ENCODE measurements around the gene TNS2. TPM values are rescaled to one million over a fixed set of nuclear protein-coding genes. Genes with fewer than 3 reads are reported as not detected.
A peak's percentile ranks its signal among the peaks of the same experiment; 100 is the strongest.
"Not testable (repeated sequence)": the region's sequence is repeated elsewhere in the genome, so short reads cannot be mapped to it uniquely, and the experiment has no call there.

TNS2 gene, protein sequence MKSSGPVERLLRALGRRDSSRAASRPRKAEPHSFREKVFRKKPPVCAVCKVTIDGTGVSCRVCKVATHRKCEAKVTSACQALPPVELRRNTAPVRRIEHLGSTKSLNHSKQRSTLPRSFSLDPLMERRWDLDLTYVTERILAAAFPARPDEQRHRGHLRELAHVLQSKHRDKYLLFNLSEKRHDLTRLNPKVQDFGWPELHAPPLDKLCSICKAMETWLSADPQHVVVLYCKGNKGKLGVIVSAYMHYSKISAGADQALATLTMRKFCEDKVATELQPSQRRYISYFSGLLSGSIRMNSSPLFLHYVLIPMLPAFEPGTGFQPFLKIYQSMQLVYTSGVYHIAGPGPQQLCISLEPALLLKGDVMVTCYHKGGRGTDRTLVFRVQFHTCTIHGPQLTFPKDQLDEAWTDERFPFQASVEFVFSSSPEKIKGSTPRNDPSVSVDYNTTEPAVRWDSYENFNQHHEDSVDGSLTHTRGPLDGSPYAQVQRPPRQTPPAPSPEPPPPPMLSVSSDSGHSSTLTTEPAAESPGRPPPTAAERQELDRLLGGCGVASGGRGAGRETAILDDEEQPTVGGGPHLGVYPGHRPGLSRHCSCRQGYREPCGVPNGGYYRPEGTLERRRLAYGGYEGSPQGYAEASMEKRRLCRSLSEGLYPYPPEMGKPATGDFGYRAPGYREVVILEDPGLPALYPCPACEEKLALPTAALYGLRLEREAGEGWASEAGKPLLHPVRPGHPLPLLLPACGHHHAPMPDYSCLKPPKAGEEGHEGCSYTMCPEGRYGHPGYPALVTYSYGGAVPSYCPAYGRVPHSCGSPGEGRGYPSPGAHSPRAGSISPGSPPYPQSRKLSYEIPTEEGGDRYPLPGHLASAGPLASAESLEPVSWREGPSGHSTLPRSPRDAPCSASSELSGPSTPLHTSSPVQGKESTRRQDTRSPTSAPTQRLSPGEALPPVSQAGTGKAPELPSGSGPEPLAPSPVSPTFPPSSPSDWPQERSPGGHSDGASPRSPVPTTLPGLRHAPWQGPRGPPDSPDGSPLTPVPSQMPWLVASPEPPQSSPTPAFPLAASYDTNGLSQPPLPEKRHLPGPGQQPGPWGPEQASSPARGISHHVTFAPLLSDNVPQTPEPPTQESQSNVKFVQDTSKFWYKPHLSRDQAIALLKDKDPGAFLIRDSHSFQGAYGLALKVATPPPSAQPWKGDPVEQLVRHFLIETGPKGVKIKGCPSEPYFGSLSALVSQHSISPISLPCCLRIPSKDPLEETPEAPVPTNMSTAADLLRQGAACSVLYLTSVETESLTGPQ (N-terminal part only)
- 1 to 10 TPM; 1.2 to 2.1 TPM for total RNA-seq

DNA sequence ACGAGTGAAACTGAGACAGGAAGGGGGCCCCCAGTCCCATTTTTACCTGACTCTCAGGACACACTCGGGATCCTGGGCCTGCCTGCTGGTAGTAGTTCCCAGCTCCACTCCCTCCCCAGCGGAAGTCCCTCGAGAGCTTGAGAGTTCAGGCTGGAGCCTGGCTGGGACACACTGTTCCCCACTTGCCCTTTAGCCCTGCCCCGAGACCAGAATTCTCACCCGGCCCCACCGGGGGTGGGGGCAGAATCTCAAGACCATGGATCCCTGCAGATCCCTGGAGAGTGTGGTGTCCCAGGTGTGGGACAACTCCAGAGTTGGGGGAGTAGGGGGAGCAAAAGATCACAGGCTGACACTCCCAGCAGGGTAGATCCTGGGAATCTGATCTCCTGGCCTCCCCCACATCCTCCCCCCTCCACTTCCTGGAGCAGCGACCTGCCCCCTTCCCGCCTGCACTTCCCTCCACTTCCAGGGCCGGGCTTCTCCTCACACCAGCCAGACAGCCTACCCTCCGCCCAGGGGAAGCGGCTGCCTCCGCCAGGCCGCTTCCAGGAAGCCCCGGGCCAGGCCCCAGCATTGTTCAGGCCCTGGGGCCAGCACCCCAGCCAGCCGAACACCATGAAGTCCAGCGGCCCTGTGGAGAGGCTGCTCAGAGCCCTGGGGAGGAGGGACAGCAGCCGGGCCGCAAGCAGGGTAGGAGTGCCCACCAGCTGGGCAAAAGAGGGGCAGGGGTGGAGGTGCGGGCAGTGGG, at the start of gene TNS2:
TNS2 (plus strand) TSS at position 495 of the 748 bp plus-strand sequence; CDS start at position 616, 121 bp downstream.
- no peaks in the 10 kb centered on the region for H3K9me3 Mint-ChIP-seq
- H3K36me3 Mint-ChIP-seq = no peaks in the 10 kb centered on the region
- ATAC-seq (no peak), DNase-seq (ENCODE audit: low spot score in 2 of 2) (no peak)
- H3K27ac Mint-ChIP-seq = no peak within 1 kb of the TSS

GRCh38 chr12:53004178-53004577, 45.7 kb upstream of the TNS2 start:
- ATAC-seq (no peak), DNase-seq (ENCODE audit: low spot score in 2 of 2) (no peak)
- no peaks in the 10 kb centered on the region for H3K9me3 Mint-ChIP-seq
- H3K27ac Mint-ChIP-seq = no peak overlapping the region
- peaks cover 26 to 28% of the 10 kb centered on the region in 2 donors for H3K36me3 Mint-ChIP-seq

DNA sequence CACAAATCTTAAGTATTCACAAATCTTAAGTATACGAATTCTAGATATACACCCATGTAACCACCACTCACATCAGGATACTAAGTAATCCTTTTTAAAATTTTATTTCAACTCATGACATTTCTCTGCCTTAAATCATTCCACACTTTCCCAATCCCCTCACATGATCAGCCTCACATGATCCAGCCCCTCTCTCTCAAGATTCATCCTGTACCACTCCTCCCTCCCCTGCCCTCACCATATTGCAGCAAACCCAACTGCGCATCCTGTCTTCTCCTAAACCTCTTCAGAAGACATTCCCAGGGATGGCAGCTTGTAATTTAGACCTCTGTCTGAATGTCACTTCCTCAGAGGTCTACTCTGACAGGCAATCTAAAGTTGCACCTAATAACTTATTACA, 45.3 kb upstream of the TNS2 start:
- no peak overlapping the region for H3K27ac Mint-ChIP-seq
- no peaks in the 10 kb centered on the region for H3K9me3 Mint-ChIP-seq
- no peak for ATAC-seq
- DNase-seq (ENCODE audit: low spot score in 2 of 2) = no peak
- peaks cover 28 to 29% of the 10 kb centered on the region in 2 donors for H3K36me3 Mint-ChIP-seq

DNA sequence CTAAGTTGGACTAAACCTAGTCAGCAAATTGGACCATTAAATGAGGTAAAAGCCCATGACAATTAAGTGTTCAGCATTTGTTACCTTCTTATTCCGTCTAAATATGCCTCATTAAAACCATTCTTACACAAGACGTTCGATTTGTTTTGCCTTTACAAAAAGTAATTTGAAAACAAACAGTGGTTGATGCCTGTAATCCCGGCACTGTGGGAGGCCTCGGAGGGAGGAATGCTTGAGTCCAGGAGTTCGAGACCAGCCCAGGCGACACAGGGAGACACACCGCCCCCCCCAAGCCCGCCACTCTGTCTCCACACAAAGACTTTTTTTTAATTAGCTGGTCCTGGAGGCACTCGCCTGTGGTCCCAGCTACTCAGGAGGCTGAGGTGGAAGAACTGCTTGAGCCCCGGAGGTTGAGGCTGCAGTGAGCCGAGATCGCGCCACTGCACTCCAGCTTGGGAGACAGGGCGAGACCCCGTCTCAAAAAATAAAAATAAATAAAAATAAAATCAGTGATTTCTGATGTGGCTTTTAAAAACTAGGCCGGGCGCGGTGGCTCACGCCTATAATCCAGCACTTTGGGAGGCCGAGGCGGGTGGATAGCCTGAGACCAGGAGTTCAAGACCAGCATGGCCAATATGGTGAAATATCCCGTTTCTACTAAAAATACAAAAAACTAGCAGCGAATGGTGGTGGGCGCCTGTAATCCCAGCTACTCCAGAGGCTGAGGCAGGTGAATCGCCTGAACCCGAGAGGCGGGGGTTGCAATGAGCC, 44.5 kb upstream of the TNS2 start:
- ATAC-seq (no peak), DNase-seq (ENCODE audit: low spot score in 2 of 2) (no peak)
- peak overlapping the region; percentile 99 for H3K27ac Mint-ChIP-seq
- H3K9me3 Mint-ChIP-seq = no peaks in the 10 kb centered on the region
- peaks cover 32 to 37% of the 10 kb centered on the region in 2 donors for H3K36me3 Mint-ChIP-seq

DNA sequence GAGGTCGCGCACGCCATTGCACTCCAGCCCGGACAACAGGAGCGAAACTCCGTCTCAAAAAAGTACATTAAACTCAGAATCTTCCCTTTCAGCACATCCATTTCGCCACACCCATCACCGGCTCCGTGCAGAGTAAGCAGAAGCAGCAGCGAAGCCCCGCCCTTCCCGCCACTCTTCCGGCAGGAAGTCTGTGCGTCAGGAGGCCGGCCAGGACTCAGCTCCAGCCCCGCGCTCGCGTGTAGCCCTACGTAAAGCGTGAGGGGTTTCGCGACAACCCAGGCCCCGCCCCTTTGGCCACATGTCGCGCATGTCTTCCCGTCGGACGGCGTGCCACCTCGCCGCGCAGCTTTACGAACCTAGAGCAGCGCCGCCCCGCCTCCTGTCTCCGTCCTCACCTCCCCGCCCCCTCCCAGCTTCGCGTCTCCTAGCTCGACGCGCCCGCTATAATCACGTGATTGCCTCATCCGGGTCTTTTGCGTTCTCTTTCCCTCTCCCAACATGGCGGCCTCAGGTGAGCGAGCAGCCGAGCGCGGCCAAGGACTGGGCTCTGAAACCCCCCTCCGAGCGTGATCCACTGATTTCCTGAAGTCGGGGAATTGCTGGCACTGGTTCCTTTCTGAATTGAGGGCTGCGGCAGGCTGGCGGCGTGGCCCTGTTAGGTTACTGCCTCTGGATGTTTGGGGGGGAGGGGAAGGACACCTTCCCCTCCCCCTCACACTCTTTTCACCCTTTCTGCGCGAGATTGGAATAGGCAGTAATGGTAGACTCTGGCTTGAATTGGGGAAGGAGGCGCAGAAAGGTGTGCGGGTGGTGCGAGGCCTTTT, 43.7 kb upstream of the TNS2 start, which contains the start of gene EIF4B:
EIF4B (plus strand) TSS at position 471 of the 824 bp plus-strand sequence; CDS start at position 499, 28 bp downstream.
- peak; percentile 94 to 95 for ATAC-seq
- no peaks in the 10 kb centered on the region for H3K9me3 Mint-ChIP-seq

GRCh38 chr12:53006810-53007309, 43.0 kb upstream of the TNS2 start:
- DNase-seq (ENCODE audit: low spot score in 2 of 2) (peak; percentile 72 to 73), ATAC-seq (peak; percentile 19 to 50)
- peak overlapping the region; percentile 99 for H3K27ac Mint-ChIP-seq
- H3K9me3 Mint-ChIP-seq = no peaks in the 10 kb centered on the region
- peaks cover 32 to 48% of the 10 kb centered on the region in 2 donors for H3K36me3 Mint-ChIP-seq

More for the DNA sequence above, 43.7 kb upstream of the TNS2 start, which contains the start of gene EIF4B:
- H3K36me3 Mint-ChIP-seq = peaks cover 32 to 42% of the 10 kb centered on the region in 2 donors
- H3K27ac Mint-ChIP-seq = peak within 1 kb of the TSS; percentile 99
- DNase-seq (ENCODE audit: low spot score in 2 of 2) = peak; percentile 98 to 99

- ATAC-seq = no peak
- peaks cover 32 to 51% of the 10 kb centered on the region in 2 donors for H3K36me3 Mint-ChIP-seq
- H3K27ac Mint-ChIP-seq = peak overlapping the region; percentile 99
- no peak for DNase-seq (ENCODE audit: low spot score in 2 of 2)
- no peaks in the 10 kb centered on the region for H3K9me3 Mint-ChIP-seq
Observed at GRCh38 chr12:53007343-53007742, 42.5 kb upstream of the TNS2 start.

DNA sequence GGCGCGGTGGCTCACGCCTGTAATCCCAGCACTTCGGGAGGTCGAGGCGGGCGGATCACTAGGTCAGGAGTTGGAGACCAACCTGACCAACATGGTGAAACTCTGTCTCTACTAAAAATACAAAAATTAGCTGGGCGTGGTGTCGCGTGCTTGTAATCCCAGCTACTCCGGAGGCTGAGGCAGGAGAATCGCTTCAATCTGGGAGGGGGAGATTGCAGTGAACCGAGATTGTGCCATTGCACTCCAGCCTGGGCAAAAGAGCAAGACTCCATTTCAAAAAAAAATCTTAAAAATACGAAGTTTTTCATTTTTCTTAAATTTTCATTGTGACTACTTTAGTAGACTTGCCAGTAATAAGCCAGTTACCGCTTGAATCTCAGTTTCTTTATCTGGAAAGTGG, 41.1 kb upstream of the TNS2 start:
- Mint-ChIP-seq H3K27ac (peak overlapping the region in 1 of 2 donors; percentile 44), H3K36me3 (peaks cover 32 to 51% of the 10 kb centered on the region in 2 donors)
- not testable (repeated sequence) for H3K9me3 Mint-ChIP-seq; DNase-seq (ENCODE audit: low spot score in 2 of 2); ATAC-seq

DNA sequence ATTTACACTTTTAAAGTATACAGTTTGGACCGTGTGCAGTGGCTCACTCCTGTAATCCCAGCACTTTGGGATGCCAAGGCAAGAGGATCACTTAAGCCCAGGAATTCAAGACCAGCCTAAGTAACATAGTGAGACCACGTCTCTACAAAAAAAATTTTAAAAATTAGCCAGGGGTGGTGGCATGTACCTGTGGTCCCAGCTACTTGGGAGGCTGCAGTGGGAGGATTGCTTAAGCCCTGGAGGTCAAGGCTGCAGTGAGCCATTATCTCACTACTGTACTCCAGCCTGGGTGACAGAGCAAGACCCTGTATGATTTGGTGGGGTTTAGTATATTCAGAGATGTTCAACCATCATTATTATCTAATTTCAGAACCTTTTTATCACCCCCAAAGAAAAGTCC, 38.9 kb upstream of the TNS2 start:
- Mint-ChIP-seq H3K9me3 (no peaks in the 10 kb centered on the region), H3K36me3 (peaks cover 30 to 53% of the 10 kb centered on the region in 2 donors), H3K27ac (peak overlapping the region in 1 of 2 donors; percentile 90)
- ATAC-seq (no peak), DNase-seq (ENCODE audit: low spot score in 2 of 2) (no peak)

GRCh38 chr12:53011889-53012288, 38.0 kb upstream of the TNS2 start:
- Mint-ChIP-seq H3K36me3 (peaks cover 21 to 51% of the 10 kb centered on the region in 2 donors), H3K9me3 (no peaks in the 10 kb centered on the region), H3K27ac (peak overlapping the region in 1 of 2 donors; percentile 90)
- ATAC-seq (no peak), DNase-seq (ENCODE audit: low spot score in 2 of 2) (no peak)

DNA sequence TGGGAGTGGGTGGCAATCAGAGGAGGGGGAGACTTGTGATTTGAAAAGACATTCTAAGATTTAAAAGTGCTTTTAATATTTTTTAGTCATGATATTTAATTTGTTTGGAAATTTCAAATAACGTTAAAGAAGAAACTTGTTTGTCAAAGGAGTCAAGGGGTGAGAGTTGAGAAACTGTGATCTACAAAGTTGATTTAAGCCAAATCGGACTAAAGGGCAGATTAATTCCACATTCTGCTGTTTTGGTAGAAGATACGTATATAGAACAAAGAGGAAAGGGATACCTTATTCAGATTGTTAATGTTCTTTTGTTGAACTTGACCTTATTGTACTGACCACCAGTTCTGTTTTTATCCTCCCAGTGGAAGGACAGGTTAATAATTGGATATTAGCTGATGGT, 36.9 kb upstream of the TNS2 start:
- H3K9me3 Mint-ChIP-seq = no peaks in the 10 kb centered on the region
- ATAC-seq = no peak
- H3K27ac Mint-ChIP-seq = peak overlapping the region in 1 of 2 donors; percentile 89
- DNase-seq (ENCODE audit: low spot score in 2 of 2) = no peak
- peaks cover 12 to 49% of the 10 kb centered on the region in 2 donors for H3K36me3 Mint-ChIP-seq

DNA sequence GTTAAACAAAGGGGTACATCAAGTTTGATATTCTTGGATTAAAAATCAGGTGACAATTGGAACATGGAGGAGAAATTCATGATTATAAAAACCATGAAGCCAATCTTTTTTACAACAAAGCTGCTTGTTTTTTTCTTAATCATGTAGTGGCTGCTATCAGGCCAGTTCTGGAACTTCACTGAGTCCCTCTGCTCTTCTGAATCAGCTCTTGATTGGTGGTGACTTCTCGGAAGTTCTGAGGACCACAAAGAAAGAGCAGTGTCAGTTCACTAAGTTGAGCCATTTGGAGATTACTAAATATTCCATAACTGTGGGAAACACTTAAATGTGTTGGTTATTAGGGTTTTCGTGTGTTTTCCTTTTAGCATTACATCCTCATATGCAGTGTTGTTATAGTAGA, 35.2 kb upstream of the TNS2 start:
- no peak for DNase-seq (ENCODE audit: low spot score in 2 of 2)
- no peak for ATAC-seq
- H3K27ac Mint-ChIP-seq = peak overlapping the region in 1 of 2 donors; percentile 80
- peaks cover 11 to 44% of the 10 kb centered on the region in 2 donors for H3K36me3 Mint-ChIP-seq
- no peaks in the 10 kb centered on the region for H3K9me3 Mint-ChIP-seq

DNA sequence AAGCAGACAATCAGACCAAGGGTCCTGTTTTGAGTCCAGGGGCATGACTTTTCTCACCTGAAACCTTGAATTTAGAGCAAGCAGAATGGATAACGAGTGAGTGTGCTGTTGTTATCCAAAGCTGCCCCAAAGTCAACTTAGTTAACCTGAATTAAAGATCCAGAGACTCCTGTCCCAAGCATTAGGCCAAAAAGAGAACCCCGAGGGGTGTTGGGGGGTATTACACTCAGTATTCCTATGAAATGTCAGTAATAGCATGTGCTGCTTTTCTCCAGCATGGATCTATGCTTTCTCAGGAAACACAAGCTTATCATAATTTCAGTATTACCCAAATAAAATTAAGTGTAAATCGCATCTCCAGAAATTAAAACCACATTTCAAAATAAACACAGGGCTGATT, 24.6 kb upstream of the TNS2 start:
- ATAC-seq (no peak), DNase-seq (ENCODE audit: low spot score in 2 of 2) (no peak)
- H3K27ac Mint-ChIP-seq = no peak overlapping the region
- H3K9me3 Mint-ChIP-seq = no peaks in the 10 kb centered on the region
- H3K36me3 Mint-ChIP-seq = peaks cover 19 to 43% of the 10 kb centered on the region in 2 donors

- DNase-seq (ENCODE audit: low spot score in 2 of 2); H3K9me3 Mint-ChIP-seq; ATAC-seq; H3K27ac Mint-ChIP-seq: not testable (repeated sequence)
- H3K36me3 Mint-ChIP-seq = peaks cover 16 to 47% of the 10 kb centered on the region in 2 donors
Observed at GRCh38 chr12:53027014-53027413, 22.9 kb upstream of the TNS2 start.

Data from activated naive CD4-positive, alpha-beta T cell treated with anti-CD3 and anti-CD28 coated beads, Interleukin-2, amount 50 U/mL, for 72 hours (primary cell).